D721Med (cell line): ENCODE data around the gene TAF1.
"Not testable (repeated sequence)": the region's sequence is repeated elsewhere in the genome, so short reads cannot be mapped to it uniquely, and the experiment has no call there.

Source experiments
- DNase-seq: peaks from one replicate; pipeline ENCODE4 v3.0.0; 2011; ENCODE audit warnings: low spot score; ENCODE audit not compliant: insufficient read length
- FAIRE-seq: peaks from 2 replicates; lab custom pipeline; 2011; peaks lifted over from hg19 to GRCh38; lab: Jason Lieb, UNC
- CTCF ChIP-seq: IDR thresholded peaks from 2 replicates; pipeline ENCODE4 v1.5.1; 2012; ENCODE audit warnings: mild to moderate bottlenecking, control low read depth; ENCODE audit not compliant: insufficient read depth; ENCODE audit errors: missing control alignments

The TAF1 gene

GRCh38 chrX:71364221-71364620, 1.9 kb upstream of the TAF1 start:
- FAIRE-seq = no peak
- no peak for TF ChIP-seq CTCF

GRCh38 chrX:71365356-71365874, 742 bp upstream of the TAF1 start:
- FAIRE-seq (no peak), DNase-seq (no peak)
- TF ChIP-seq CTCF = no peak

More at GRCh38 chrX:71364221-71364620, 1.9 kb upstream of the TAF1 start:
- DNase-seq = no peak

GRCh38 chrX:71366674-71367256, 608 bp downstream of the TAF1 start:
- FAIRE-seq = no peak
- TF ChIP-seq CTCF = no peak

GRCh38 chrX:71367396-71367795, 1.2 kb downstream of the TAF1 start:
- FAIRE-seq = no peak
- no peak for DNase-seq
- TF ChIP-seq CTCF = no peak

More at GRCh38 chrX:71366674-71367256, 608 bp downstream of the TAF1 start:
- no peak for DNase-seq

GRCh38 chrX:71372388-71372787, 6.2 kb downstream of the TAF1 start:
- no peak for DNase-seq
- TF ChIP-seq CTCF = no peak
- FAIRE-seq = no peak

- TF ChIP-seq CTCF = no peak
- no peak for DNase-seq
- FAIRE-seq = no peak
Measured at GRCh38 chrX:71378732-71379131, 12.6 kb downstream of the TAF1 start.

- not testable (repeated sequence) for FAIRE-seq, DNase-seq
Measured at GRCh38 chrX:71391725-71392124, 25.6 kb downstream of the TAF1 start.
